Measurements from ENCODE around the gene BACH2. TPM values are rescaled to one million over a fixed set of nuclear protein-coding genes. Genes with fewer than 3 reads are reported as not detected.

The BACH2 gene
- total RNA-seq, 1 donor from 2014 or later: 7.7 TPM

DNA sequence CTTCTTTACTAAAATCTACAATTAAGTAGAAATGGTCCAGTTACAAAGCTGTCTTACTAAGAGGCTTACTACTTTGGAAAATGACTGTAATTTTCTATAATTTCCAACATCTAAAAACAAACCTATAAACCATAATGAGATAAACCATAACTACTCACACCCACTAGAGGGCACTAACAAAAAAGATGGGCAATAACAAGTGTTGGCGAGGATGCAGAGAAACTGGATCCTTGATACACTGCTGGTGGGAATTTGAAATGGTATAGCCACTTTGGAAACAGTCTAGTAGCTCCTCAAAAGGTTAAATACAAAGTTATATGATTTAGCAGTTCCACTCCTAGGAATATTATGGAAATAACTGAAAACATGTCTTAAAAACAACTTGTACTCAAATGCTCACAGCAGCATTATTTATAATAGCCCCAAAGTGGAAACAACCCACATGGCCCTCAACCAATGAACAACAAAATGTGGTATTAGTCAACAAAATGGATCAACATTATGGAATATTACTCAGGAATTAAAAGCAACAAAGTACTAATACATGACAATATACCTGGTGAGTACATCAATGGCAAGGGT is 351.7 kb downstream of the BACH2 start:
- Histone ChIP-seq H3K4me1 (peaks cover 0 to 15% of the 10 kb centered on the region in 2 donors), H3K27me3 (no peaks in the 10 kb centered on the region), H3K4me3 (no peak overlapping the region), H3K36me3 (no peaks in the 10 kb centered on the region), H3K9me3 (no peaks in the 10 kb centered on the region), H3K27ac (no peak overlapping the region)
- intact Hi-C loops (cut with DNase I): loop anchor here (5.0 kb wide), 1 partner anchor 352 kb away; the partner anchor contains the start of gene BACH2
- TF ChIP-seq, protein P1, sequence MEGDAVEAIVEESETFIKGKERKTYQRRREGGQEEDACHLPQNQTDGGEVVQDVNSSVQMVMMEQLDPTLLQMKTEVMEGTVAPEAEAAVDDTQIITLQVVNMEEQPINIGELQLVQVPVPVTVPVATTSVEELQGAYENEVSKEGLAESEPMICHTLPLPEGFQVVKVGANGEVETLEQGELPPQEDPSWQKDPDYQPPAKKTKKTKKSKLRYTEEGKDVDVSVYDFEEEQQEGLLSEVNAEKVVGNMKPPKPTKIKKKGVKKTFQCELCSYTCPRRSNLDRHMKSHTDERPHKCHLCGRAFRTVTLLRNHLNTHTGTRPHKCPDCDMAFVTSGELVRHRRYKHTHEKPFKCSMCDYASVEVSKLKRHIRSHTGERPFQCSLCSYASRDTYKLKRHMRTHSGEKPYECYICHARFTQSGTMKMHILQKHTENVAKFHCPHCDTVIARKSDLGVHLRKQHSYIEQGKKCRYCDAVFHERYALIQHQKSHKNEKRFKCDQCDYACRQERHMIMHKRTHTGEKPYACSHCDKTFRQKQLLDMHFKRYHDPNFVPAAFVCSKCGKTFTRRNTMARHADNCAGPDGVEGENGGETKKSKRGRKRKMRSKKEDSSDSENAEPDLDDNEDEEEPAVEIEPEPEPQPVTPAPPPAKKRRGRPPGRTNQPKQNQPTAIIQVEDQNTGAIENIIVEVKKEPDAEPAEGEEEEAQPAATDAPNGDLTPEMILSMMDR (IDR thresholded peaks at IDR 0.05): peak in 2 of 3 experiments; percentile 21 to 24
- no peak for DNase-seq (ENCODE audit: low spot score in 2 of 2)

DNA sequence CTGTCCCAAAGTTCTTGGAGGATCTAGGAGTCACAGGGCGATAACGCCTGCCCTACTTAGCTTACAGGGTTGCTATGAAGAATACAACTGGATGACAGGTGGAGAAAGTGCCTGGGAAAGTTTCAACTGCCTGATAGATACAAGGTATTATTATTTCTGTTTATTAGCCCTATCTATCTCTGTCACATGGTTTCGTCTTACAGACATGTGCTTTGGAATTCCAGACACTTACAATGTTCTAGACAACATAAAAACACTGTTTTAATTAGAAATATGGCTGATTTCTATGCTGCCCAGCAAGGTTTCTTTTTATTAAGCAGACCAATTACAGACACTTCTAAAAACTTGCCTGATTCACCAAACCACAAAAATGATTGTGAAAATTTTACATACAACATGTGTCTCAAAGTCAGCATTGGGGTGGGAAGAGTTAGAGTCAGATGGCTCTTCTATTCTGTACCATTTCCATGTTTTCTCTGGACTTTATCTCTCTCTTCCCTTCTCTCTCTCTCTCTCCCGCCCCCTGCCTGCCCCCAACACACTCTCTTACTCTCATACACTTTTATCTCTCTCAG is 352.4 kb downstream of the BACH2 start:
- Histone ChIP-seq H3K9me3 (no peaks in the 10 kb centered on the region), H3K36me3 (no peaks in the 10 kb centered on the region), H3K27ac (no peak overlapping the region), H3K4me1 (peaks cover 0 to 15% of the 10 kb centered on the region in 2 donors), H3K27me3 (no peaks in the 10 kb centered on the region), H3K4me3 (no peak overlapping the region)
- intact Hi-C loops (cut with DNase I): loop anchor here (5.0 kb wide), 1 partner anchor 353 kb away; the partner anchor contains the start of gene BACH2
- DNase-seq (ENCODE audit: low spot score in 2 of 2): no peak
- TF ChIP-seq, protein P1 (IDR thresholded peaks at IDR 0.05): no peak

- Histone ChIP-seq H3K27ac (no peak overlapping the region), H3K4me1 (peaks cover 0 to 15% of the 10 kb centered on the region in 2 donors), H3K4me3 (no peak overlapping the region), H3K9me3 (no peaks in the 10 kb centered on the region), H3K27me3 (no peaks in the 10 kb centered on the region), H3K36me3 (no peaks in the 10 kb centered on the region)
- intact Hi-C loops (cut with DNase I): loop anchor here (5.0 kb wide), 1 partner anchor 355 kb away; the partner anchor contains the start of gene BACH2
- no peak for DNase-seq (ENCODE audit: low spot score in 2 of 2)
- TF ChIP-seq, protein P1 (IDR thresholded peaks at IDR 0.05): no peak
Observed at GRCh38 chr6:89942601-89943000, 354.0 kb downstream of the BACH2 start.

GRCh38 chr6:89941763-89942497 is 354.7 kb downstream of the BACH2 start:
- Histone ChIP-seq H3K9me3 (no peaks in the 10 kb centered on the region), H3K27ac (no peak overlapping the region), H3K4me3 (no peak overlapping the region), H3K4me1 (peaks cover 0 to 15% of the 10 kb centered on the region in 2 donors), H3K36me3 (peaks cover 0 to 5% of the 10 kb centered on the region in 2 donors), H3K27me3 (no peaks in the 10 kb centered on the region)
- TF ChIP-seq, protein P1 (IDR thresholded peaks at IDR 0.05): no peak
- no peak for DNase-seq (ENCODE audit: low spot score in 2 of 2)
- intact Hi-C loops (cut with DNase I): loop anchor here (2.0 to 5.0 kb wide), 2 partner anchors 355 to 451 kb away; partner anchors contain the start of gene BACH2

GRCh38 chr6:89941031-89941762 is 355.4 kb downstream of the BACH2 start:
- no peak for DNase-seq (ENCODE audit: low spot score in 2 of 2)
- intact Hi-C loops (cut with DNase I): loop anchor here (2.0 to 5.0 kb wide), 2 partner anchors 356 to 452 kb away; partner anchors contain the start of gene BACH2
- no peaks in the 10 kb centered on the region for H3K9me3 ChIP-seq
- H3K4me3 ChIP-seq: no peak overlapping the region
- TF ChIP-seq, protein P1 (IDR thresholded peaks at IDR 0.05): no peak
- H3K4me1 ChIP-seq: peaks cover 0 to 15% of the 10 kb centered on the region in 2 donors
- H3K27me3 ChIP-seq: no peaks in the 10 kb centered on the region
- peaks cover 0 to 5% of the 10 kb centered on the region in 2 donors for H3K36me3 ChIP-seq
- no peak overlapping the region for H3K27ac ChIP-seq

Data from ascending aorta (tissue), 2 donors.